ENCODE results near the gene LIPF.
"Not testable (repeated sequence)": the region's sequence is repeated elsewhere in the genome, so short reads cannot be mapped to it uniquely, and the experiment has no call there.

The LIPF gene

GRCh38 chr10:88664142-88664541 is at the start of gene LIPF:
Gene LIPF (plus strand): TSS chr10:88664442. CDS start chr10:88667298, 2,856 bp downstream.
- DNase-seq, result no peak

GRCh38 chr10:88616250-88616977 is 47.8 kb upstream of the LIPF start:
- no peak for DNase-seq

DNA sequence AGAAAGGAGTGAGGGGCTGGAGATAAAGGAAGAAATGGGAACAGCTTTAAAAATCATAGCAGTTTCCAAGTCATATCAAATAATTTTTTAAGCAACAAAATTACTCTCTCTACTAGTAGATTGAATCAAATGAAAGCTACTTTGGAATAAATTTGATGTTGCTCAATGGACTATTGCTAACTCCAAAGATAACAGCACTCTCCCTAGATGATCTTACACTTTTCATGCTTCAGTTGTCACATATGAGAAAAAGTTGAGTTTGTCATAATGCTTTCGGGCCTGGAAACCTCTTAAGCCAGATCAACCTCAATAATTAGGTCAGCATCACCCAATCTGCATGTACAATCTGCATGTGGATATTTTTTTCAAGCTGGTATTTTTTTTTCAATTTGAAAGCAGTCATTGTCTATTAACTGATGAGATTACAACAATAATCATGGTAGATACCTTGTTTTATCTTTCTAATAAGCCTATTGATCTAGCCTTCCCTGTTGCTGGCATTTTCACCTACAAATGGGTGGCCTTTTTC is 46.4 kb upstream of the LIPF start:
- no peak for DNase-seq

DNA sequence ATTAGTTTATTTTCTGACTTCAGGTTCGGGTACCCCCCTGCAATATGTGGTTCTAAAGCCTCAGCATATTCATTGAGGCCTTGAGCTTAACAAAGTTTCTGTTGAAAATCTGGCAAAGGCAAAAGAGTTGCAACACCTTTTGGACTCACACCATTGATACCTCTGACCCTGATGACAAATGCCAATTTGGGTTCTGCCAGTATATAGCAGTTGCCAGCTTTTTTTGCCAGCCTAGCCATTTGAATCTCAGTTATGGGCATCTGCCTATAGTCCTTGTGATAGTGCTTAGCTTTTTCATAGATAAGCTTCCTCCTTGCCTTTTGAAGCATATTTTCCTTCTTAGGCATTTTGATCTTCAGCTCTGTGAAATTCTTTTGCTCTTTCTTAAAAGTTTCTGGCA is 45.7 kb upstream of the LIPF start:
- DNase-seq, result no peak

- DNase-seq, result no peak
Observed at GRCh38 chr10:88620441-88620840, 43.8 kb upstream of the LIPF start.

DNA sequence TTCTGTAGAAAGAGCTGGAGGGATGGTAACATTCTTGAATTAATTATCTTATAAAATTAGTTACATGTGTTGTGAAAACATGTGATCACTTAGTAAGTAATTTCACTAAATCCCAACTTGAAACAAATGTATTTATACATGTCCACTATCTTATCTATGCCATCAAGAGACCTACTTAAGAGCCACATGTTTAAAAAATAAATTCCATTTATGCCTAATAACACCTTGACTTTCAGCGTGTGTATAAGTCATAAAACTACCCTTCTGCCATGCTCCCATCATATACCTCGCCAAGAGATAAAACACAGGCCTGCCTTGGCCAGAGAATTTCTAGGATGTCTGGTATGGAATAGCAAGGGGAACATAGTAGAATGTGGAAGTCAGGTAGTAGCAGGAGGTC is 40.4 kb upstream of the LIPF start:
- DNase-seq, result no peak

DNA sequence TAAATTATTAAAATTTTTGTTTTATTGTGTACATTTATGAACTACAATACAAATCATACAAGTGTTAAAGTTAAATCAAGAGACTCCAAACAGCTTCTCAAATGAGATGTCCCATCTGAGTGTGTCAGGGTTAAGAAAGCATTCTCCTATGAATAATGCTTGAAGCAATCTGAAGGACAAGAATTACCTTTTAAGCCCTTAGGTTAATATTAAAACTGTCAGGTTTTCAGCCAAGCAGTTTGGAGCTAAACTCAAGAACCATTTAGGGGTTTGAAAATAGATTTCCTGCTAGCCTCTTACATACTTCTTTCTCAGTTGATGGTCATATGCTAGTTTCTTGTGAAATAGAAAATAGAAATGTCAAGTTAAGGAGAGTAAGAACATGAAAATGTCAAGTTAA is 39.4 kb upstream of the LIPF start:
- DNase-seq, result no peak

GRCh38 chr10:88640186-88640585 is 24.1 kb upstream of the LIPF start:
- DNase-seq, result no peak

DNA sequence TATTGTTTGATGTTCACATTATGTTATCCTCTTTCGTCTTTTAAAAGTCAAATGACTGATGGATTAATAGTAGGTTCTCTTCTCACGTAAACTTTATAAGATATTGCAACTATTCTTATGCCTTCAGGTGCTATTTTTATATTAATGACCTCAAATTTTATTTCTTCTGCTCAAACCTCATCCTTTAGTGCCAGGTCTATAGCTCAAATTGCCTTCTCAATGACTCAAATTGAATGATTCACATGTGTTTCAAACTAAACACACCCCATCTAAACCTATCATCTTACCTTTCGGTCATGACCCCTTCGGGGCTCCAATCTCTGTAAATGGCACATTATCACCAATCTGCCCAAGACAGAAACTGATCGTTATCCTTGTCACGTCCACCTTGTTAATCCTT is 22.0 kb upstream of the LIPF start:
- no peak for DNase-seq

GRCh38 chr10:88642963-88643362 is 21.3 kb upstream of the LIPF start:
- DNase-seq, result no peak

DNA sequence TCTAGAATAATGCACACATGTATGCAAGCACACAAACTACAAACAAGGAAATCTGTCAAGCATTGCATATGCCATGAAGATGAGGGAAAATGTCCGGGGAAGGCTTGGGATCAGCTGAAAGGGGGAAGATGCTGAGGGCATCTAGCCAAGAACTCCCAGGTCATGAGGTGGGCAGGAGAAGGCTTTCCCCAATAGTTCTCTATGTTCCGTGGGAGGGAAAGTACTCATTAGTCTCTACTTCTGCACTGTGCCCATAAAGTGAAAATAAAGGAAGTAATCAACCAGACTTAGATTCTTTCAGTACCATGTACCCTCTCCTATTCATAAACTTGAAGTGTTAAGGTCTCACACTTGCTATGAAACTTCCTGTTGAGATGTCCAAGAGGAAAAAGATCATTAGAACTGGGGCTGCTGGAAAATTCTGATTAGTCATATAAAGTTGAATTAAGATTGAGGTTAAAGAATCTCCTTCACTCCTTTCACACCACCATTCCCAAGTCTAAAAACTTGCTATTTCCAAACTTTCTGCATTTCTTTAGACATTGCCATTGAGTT is 17.1 kb upstream of the LIPF start:
- DNase-seq, result no peak

DNA sequence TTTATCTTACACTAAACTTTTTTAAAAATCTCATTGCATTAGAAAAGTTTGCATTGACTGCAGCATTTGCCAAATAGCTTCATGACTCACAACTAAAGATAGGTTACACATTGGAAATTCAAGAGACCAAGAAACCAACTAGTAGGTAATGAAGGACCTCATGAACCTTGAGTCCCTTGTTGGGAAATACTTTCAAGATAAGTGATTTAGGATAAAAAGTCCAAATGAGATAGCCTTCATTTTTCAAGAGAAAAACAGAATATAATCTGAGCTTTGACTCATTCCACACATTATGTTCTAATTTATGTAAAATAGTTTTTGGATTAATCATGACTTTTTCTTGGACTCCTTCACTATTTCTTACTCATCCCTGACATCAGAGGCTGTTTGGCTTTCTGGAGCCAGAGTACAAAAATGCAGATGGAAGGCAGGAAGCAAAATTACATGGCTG is 13.1 kb upstream of the LIPF start:
- DNase-seq, result no peak

- no peak for DNase-seq
Observed at GRCh38 chr10:88652616-88653015, 11.6 kb upstream of the LIPF start.

- DNase-seq, result no peak
Observed at GRCh38 chr10:88657901-88658300, 6.3 kb upstream of the LIPF start.

DNA sequence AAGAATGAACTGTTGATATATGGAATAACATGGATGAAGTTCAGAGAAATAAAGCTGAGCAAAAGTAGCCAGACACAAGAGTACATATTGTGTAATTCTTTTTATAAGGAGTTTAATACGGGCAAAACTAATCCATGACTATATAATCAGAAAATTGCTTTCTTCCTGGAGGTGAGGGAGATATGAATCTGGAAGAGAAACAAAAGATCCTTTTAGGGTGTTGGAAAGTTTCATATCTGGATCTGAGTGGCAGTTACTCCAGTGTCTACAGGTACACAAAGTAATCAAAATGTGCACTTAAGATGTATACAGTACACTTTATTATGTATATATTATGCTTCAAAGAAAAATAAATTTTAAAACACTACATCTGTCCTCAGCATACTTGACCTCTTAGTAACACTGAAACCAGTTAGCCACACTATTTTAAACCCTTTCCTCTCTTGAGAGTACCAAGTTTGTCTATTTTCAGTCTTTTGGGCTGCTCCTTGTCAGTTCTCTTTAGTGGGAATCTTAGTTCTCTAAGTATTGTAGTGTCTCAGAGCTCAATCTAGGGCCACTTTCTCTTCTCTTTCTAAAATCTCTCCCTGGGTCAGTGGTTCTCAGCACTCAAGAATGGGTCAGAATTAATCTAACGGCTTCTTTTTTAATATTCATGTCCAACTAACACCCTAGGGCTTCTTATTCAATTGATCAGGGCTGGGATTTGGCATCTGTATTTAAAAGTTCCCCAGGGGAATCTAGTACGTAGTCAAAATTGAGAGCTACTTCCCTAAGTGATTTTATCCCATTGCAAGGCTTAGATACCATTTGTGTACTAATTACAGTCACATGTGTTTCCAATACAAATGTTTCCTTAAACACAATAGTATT is 4.3 kb upstream of the LIPF start:
- DNase-seq, result no peak

DNA sequence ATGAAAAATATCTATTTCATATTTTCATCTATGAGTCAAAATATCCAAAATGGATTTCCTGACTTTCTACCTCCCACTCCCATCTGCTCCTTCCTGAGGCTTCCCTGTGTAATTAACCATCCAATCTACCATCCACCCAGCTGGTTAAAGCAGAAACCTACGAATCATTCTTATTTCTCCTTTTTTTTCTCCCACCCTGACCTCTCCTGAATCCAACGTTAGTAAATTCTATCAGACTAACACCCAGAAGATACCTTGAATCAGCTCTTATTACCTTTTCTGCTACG is 3.7 kb upstream of the LIPF start:
- no peak for DNase-seq

DNA sequence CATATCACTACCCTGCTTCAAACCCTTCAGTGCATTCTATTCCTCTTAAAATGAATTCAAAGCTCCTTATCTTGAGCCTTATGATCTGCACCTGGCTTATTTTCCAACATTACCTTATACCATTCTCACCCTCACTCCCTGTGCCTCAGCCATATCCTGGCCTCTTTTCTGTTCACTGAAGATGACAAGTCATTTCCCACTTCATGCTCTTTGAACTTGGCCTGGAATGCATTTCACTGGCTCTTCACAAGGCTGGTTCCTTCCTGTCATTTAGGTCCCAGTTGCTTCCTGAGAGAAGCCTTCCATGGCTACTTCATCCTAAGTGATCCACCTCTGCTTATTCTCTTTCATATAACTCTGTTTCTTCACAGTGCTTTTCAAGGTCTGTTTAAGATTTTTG is 3.2 kb upstream of the LIPF start:
- DNase-seq, result no peak

GRCh38 chr10:88661577-88661976 is 2.7 kb upstream of the LIPF start:
- no peak for DNase-seq

- DNase-seq, result not testable (repeated sequence)
Observed at GRCh38 chr10:88663153-88663552, 1.1 kb upstream of the LIPF start.

DNA sequence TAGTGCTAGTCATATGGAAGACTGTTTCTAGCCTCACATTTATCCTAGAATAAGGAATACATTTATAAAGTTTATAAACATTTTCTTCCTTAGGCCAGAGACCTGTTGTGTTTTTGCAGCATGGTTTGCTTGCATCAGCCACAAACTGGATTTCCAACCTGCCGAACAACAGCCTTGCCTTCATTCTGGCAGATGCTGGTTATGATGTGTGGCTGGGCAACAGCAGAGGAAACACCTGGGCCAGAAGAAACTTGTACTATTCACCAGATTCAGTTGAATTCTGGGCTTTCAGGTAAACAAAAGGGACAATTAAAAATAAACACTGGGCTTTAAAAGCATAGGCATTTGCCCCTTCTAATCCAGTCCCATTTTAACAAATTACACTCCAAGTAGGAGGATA is 4.2 kb downstream of the LIPF start:
- DNase-seq, result no peak

GRCh38 chr10:88670497-88670896 is 6.3 kb downstream of the LIPF start:
- no peak for DNase-seq

DNA sequence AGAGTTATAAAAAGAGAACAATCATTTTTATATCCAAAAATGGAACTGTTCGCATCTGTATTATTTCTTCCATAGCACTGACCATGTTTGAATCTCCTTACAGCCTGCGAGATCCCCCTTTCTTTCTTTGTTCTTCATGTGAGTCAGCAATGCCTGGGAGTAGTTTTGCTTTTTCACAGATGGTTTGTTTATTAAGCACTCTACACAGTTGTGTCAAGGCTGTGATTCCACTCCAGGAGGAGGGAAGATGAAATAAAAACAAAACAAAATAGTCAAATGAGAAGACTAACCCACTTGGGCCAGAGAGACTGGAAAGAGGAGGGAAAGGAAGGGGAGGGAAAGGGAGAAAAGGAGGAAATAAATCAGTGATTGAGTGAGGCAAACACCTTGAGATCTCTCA is 7.8 kb downstream of the LIPF start:
- DNase-seq, result no peak

DNA sequence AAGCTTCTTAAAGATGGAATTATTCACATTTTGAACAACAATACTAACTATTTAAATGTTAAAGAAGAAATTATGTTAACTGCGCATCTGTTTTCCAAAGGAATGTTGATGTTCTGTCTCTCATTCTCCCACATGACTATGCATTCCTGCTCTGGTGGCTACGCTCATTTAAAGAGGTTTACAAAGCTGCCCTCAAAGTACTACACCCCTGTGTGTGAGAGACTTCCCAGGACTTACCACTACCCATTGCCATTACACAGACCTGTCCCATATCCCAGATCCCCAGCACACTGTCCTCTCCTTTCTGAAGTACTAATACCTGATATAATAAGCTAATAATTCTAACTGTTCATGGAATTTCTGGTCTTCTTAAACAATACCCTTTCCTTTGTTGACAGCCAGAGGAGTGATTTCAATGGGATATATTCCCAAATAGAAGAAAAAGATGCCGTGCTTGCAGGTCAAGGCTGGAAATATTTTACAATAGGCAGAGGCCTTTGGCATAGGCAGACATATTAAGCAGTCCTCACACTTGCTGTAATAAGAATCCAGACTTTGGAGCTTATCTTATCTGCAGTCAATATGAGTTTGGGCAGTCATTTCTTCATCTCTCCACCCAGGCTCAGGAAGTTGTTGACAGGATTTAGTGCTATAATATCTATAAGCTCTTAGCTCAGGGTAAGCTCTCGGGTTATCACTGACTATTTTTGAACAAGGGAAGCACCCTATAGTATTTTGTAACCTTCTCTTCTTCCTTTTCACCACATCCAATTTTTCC is 12.2 kb downstream of the LIPF start:
- no peak for DNase-seq
